Fibroblast of peridontal ligament (primary cell): ENCODE data around the gene GGCX.
"Not testable (repeated sequence)": the region's sequence is repeated elsewhere in the genome, so short reads cannot be mapped to it uniquely, and the experiment has no call there.

Experiments used
- DNase-seq: peaks from one replicate; pipeline ENCODE4 v3.0.0-alpha.2; 2010; ENCODE audit errors: extremely low read depth

The GGCX gene

GRCh38 chr2:85561280-85562212 is at the start of gene GGCX:
GGCX (minus strand) TSS chr2:85561493; CDS start chr2:85561428, 65 bp downstream.
- peak; percentile 87 for DNase-seq

GRCh38 chr2:85607268-85608215 is 46.2 kb upstream of the GGCX start:
- DNase-seq, result no peak

GRCh38 chr2:85606116-85606455 is 44.8 kb upstream of the GGCX start:
- DNase-seq, result no peak

GRCh38 chr2:85605406-85606115 is 44.3 kb upstream of the GGCX start:
- DNase-seq, result peak; percentile 97

- no peak for DNase-seq
Measured at GRCh38 chr2:85604568-85605339, 43.5 kb upstream of the GGCX start.

GRCh38 chr2:85604133-85604444 is 42.8 kb upstream of the GGCX start:
- DNase-seq, result not testable (repeated sequence)

- DNase-seq, result peak; percentile 82
Measured at GRCh38 chr2:85602476-85603234, 41.4 kb upstream of the GGCX start, which contains the start of gene TMEM150A. TMEM150A (minus strand) TSS chr2:85602698; CDS start chr2:85601948, 750 bp downstream.

- DNase-seq, result peak; percentile 51
Measured at GRCh38 chr2:85601771-85602475, 40.6 kb upstream of the GGCX start.

- no peak for DNase-seq
Measured at GRCh38 chr2:85600951-85601770, 39.9 kb upstream of the GGCX start.

- DNase-seq, result no peak
Measured at GRCh38 chr2:85600235-85600575, 38.9 kb upstream of the GGCX start.

- DNase-seq, result no peak
Measured at GRCh38 chr2:85599468-85600234, 38.4 kb upstream of the GGCX start.

- DNase-seq, result no peak
Measured at GRCh38 chr2:85598594-85599340, 37.5 kb upstream of the GGCX start.

GRCh38 chr2:85597241-85597640 is 35.9 kb upstream of the GGCX start:
- no peak for DNase-seq

GRCh38 chr2:85596486-85597143 is 35.3 kb upstream of the GGCX start:
- no peak for DNase-seq

- no peak for DNase-seq
Measured at GRCh38 chr2:85596026-85596333, 34.7 kb upstream of the GGCX start.

GRCh38 chr2:85595301-85596025 is 34.2 kb upstream of the GGCX start, which contains the start of gene RNF181:
RNF181 (plus strand) TSS chr2:85595745; CDS start chr2:85595764, 19 bp downstream.
- peak; percentile 100 for DNase-seq
